HepG2 (cell line): ENCODE data around the gene ARL4D. TPM values are rescaled to one million over a fixed set of nuclear protein-coding genes. Genes with fewer than 3 reads are reported as not detected.

Source experiments
- ARID4A ChIP-seq: sonication (generic); formaldehyde crosslinking; IDR thresholded peaks from 2 replicates; pipeline ENCODE4 v1.5.0; 2020; ENCODE audit warnings: mild to moderate bottlenecking, missing genetic modification reagents, borderline replicate concordance
- BCL6 ChIP-seq: IDR thresholded peaks from 2 replicates; pipeline ENCODE4 v1.6.1; 2016; ENCODE audit warnings: missing genetic modification reagents, missing compliant biosample characterization
- BORCS8-MEF2B ChIP-seq: sonication (generic); formaldehyde crosslinking; IDR thresholded peaks from 2 replicates; pipeline ENCODE4 v1.8.0; 2022; ENCODE audit warnings: mild to moderate bottlenecking, missing genetic modification reagents
- KDM4B ChIP-seq: sonication (generic); formaldehyde crosslinking; IDR thresholded peaks from 2 replicates; pipeline ENCODE4 v1.4.0; 2020; ENCODE audit warnings: missing genetic modification reagents
- NCOA1 ChIP-seq: sonication (generic); formaldehyde crosslinking; IDR thresholded peaks from 2 replicates; pipeline ENCODE4 v1.9.0; 2021; ENCODE audit warnings: missing genetic modification reagents
- SALL1 ChIP-seq: sonication (generic); formaldehyde crosslinking; IDR thresholded peaks from 2 replicates; pipeline ENCODE4 v1.8.0; 2022; ENCODE audit warnings: mild to moderate bottlenecking, missing genetic modification reagents
- SNAPC2 ChIP-seq: sonication (generic); formaldehyde crosslinking; IDR thresholded peaks from 2 replicates; pipeline ENCODE4 v1.8.1; 2022; ENCODE audit warnings: mild to moderate bottlenecking, missing genetic modification reagents
- SNRNP70 ChIP-seq: fragments of 200-400 bp; formaldehyde crosslinking; IDR thresholded peaks from 2 replicates; pipeline ENCODE4 v1.6.1; 2017; ENCODE audit warnings: mild to moderate bottlenecking, low read depth, low read length, moderate library complexity
- U2AF1 ChIP-seq: fragments of 200-400 bp; formaldehyde crosslinking; optimal IDR thresholded peaks from 2 replicates; pipeline ENCODE3; 2017; ENCODE audit warnings: mild to moderate bottlenecking, low read depth, low read length
- ZBTB37 ChIP-seq: sonication (generic); formaldehyde crosslinking; IDR thresholded peaks from 2 replicates; pipeline ENCODE4 v1.4.0; 2020; ENCODE audit warnings: mild to moderate bottlenecking, missing genetic modification reagents
- ZNF12 ChIP-seq: sonication (generic); formaldehyde crosslinking; IDR thresholded peaks from 2 replicates; pipeline ENCODE4 v1.5.0; 2020; ENCODE audit warnings: missing genetic modification reagents
- ZNF136 ChIP-seq: sonication (generic); formaldehyde crosslinking; IDR thresholded peaks from 2 replicates; pipeline ENCODE4 v1.8.1; 2022; ENCODE audit warnings: low read depth, mild to moderate bottlenecking, moderate library complexity, missing genetic modification reagents
- ZNF224 ChIP-seq: sonication (generic); formaldehyde crosslinking; IDR thresholded peaks from 2 replicates; pipeline ENCODE4 v1.5.0; 2020; ENCODE audit warnings: mild to moderate bottlenecking, missing genetic modification reagents
- ZNF292 ChIP-seq: sonication (generic); formaldehyde crosslinking; IDR thresholded peaks from 2 replicates; pipeline ENCODE4 v1.8.1; 2022; ENCODE audit warnings: mild to moderate bottlenecking, low read depth, missing genetic modification reagents, borderline replicate concordance
- ZNF430 ChIP-seq: sonication (generic); formaldehyde crosslinking; IDR thresholded peaks from 2 replicates; pipeline ENCODE4 v1.9.0; 2021; ENCODE audit warnings: mild to moderate bottlenecking, missing genetic modification reagents
- ZNF546 ChIP-seq: sonication (generic); formaldehyde crosslinking; conservative IDR thresholded peaks from 2 replicates; pipeline ENCODE4 v1.8.1; 2023; ENCODE audit warnings: mild to moderate bottlenecking, missing genetic modification reagents
- ZNF747 ChIP-seq: sonication (generic); formaldehyde crosslinking; IDR thresholded peaks from 2 replicates; pipeline ENCODE4 v1.8.1; 2023; ENCODE audit warnings: missing genetic modification reagents, mild to moderate bottlenecking, borderline replicate concordance
- ZNF75D ChIP-seq: sonication (generic); formaldehyde crosslinking; IDR thresholded peaks from 2 replicates; pipeline ENCODE4 v1.8.1; 2023; ENCODE audit warnings: missing genetic modification reagents, mild to moderate bottlenecking, borderline replicate concordance
- ZNF788 ChIP-seq: sonication (generic); formaldehyde crosslinking; IDR thresholded peaks from 2 replicates; pipeline ENCODE4 v1.5.0; 2020; ENCODE audit warnings: mild to moderate bottlenecking, missing genetic modification reagents, borderline replicate concordance
- ZNF800 ChIP-seq: sonication (generic); formaldehyde crosslinking; IDR thresholded peaks from 2 replicates; pipeline ENCODE4 v1.4.0; 2020; ENCODE audit warnings: missing genetic modification reagents
- ZNF850 ChIP-seq: sonication (generic); formaldehyde crosslinking; conservative IDR thresholded peaks from 2 replicates; pipeline ENCODE4 v1.9.0; 2021; ENCODE audit warnings: mild to moderate bottlenecking, missing genetic modification reagents
- polyA plus RNA-seq, 8 experiments: library from polyadenylated mRNA; depleted of rRNA in 3 of 8; stranded (reverse) in 7 of 8; unstranded in 1 of 8; fragments of >200 nt; fragmentation: Illumina TruSeq in 4 of 8; extraction: Trizol in 4 of 8; gene quantifications; 2 replicates each; pipeline versions ENCODE4 v1.2.1 to v1.2.3, GENCODE V29; 2011 to 2016; ENCODE audit warnings: low read depth in 4 of 8, missing spikeins in 1 of 8, mixed read lengths in 1 of 8; ENCODE audit not compliant: insufficient read depth in 1 of 8
- total RNA-seq, 5 experiments: library from RNA; depleted of rRNA; stranded (reverse); fragments of >200 nt; fragmentation: Illumina TruSeq; extraction: Trizol; gene quantifications; 2 replicates each; pipeline ENCODE4 v1.2.3, GENCODE V29; 2016; ENCODE audit warnings: low read depth in 1 of 5

ARL4D gene
- total and polyA plus RNA-seq, 2 of the 13 experiments (the other 11 are each of a cell fraction or from before 2014, with no cell fraction given), result 9.0 to 25.9 TPM

GRCh38 chr17:43368740-43369506 lies 29.9 kb upstream of the ARL4D start (continued):
- peak; percentile 46; the same call in 1 of the 2 replicates for TF ChIP-seq ARID4A (CRISPR knock-in tag)
- no peak for TF ChIP-seq ZNF136 (CRISPR knock-in tag)
- peak; percentile 4; the same call in 1 of the 2 replicates for TF ChIP-seq ZNF800
- TF ChIP-seq ZNF75D (CRISPR knock-in tag), result no peak
- peak; percentile 9; the same call in 1 of the 2 replicates for TF ChIP-seq ZNF788 (CRISPR knock-in tag)
- TF ChIP-seq ZNF747 (CRISPR knock-in tag), result peak; percentile 40; the same call in 1 of the 2 replicates
- no peak for TF ChIP-seq SNAPC2
- TF ChIP-seq U2AF1, result peak; percentile 42
- 0 out of 2 replicates have a peak, but pooled peaks have one; percentile 20 for TF ChIP-seq ZNF224 (CRISPR knock-in tag)
- TF ChIP-seq KDM4B, result peak; percentile 74
- peak; percentile 63; the same call in 1 of the 2 replicates for TF ChIP-seq ZNF292 (CRISPR knock-in tag)
- TF ChIP-seq NCOA1, result 0 out of 2 replicates have a peak, but pooled peaks have one; percentile 50
- TF ChIP-seq SALL1 (CRISPR knock-in tag), result peak; percentile 65
- TF ChIP-seq ZNF430, result no peak
- TF ChIP-seq ZBTB37 (CRISPR knock-in tag), result no peak
- peak; percentile 63 for TF ChIP-seq ZNF546 (CRISPR knock-in tag)
- peak; percentile 8; the same call in 1 of the 2 replicates for TF ChIP-seq BORCS8-MEF2B
- TF ChIP-seq ZNF850 (CRISPR knock-in tag), result no peak
- no peak for TF ChIP-seq SNRNP70
- TF ChIP-seq ZNF12 (CRISPR knock-in tag), result no peak
- TF ChIP-seq BCL6 (CRISPR knock-in tag), result no peak; the same call in 1 of the 2 replicates
